Stimulated activated CD4-positive, alpha-beta T cell treated with anti-CD3 and anti-CD28 coated beads, Interleukin-15, amount 100 ng/mL, for 24 hours (primary cell): Measurements from ENCODE around the gene INO80B.
A peak's percentile ranks its signal among the peaks of the same experiment; 100 is the strongest.
"Not testable (repeated sequence)": the region's sequence is repeated elsewhere in the genome, so short reads cannot be mapped to it uniquely, and the experiment has no call there.

Experiments used
- DNase-seq: peaks from one replicate; pipeline ENCODE4 v3.0.0-alpha.2; 2020

Gene INO80B

GRCh38 chr2:74426181-74426758, 28.6 kb upstream of the INO80B start:
- DNase-seq, result no peak

DNA sequence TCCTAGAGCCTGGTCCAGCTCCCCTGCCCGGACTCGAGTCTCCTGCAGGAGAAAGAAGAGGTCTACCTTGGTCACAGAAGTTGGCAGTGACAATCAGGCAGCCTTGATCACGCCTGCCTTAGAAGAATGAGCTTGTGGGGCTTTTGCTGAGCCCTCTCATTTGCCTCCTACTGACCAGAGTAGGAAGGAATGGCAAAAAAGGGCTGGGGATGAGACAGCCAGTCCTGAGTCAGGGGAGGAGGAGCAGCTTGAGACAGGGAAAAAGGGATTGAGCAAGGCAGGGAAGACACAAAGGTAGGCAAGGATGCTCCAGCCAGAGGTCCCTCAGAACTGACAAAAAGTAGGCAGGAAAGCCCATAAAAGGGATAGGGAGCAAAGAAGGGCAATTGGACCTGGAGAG, 27.3 kb upstream of the INO80B start:
- no peak for DNase-seq

GRCh38 chr2:74428675-74429074, 26.2 kb upstream of the INO80B start:
- no peak for DNase-seq

DNA sequence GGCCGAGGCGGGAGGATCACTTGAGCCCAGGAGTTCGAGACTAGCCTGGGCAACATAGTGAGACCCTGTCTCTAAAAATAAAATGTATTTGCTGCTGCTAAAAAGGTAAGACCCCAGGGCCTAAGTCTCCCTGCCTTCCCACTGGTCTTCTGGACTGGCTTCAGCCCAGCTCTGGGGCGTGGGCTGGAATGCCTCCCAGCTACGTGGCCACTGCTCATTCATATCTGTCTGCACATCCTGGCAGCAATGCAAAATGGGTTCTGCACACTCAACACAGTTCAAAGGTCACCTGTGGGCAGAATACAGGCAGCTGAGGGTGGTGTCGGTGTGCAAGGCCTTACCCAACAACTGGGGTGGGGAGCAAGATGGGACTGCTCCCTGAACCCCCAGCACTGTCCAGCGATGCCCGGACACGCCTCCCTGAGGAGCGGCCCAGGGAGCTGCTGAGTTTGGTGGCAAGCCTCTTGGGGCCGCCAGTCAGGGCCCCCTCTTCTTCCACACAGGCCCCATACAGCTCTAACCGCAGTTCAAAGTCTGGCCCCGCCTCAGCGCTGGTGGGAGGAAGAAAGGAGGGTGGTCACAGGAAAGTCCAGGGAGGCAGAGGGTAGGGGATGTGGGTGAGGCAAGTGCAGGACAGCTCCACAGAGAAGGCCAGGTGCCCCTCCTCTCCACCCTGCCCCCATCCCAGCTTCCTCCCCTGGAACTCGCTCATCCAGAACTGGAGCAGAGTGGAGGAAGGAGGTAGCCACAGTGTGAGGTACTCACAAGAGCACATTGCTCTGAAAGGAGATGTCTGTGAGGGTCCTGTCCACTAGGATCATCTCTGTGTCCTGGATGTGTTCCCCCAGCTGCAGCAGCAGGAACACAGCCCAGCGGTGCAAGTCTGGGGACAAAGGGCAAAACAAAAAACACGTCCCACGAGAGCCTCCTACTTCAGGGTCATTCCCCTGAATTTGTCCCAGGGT, 25.1 kb upstream of the INO80B start:
- DNase-seq, result no peak

GRCh38 chr2:74430502-74430901, 24.4 kb upstream of the INO80B start:
- no peak for DNase-seq

GRCh38 chr2:74436111-74436805, 18.6 kb upstream of the INO80B start:
- DNase-seq, result no peak

DNA sequence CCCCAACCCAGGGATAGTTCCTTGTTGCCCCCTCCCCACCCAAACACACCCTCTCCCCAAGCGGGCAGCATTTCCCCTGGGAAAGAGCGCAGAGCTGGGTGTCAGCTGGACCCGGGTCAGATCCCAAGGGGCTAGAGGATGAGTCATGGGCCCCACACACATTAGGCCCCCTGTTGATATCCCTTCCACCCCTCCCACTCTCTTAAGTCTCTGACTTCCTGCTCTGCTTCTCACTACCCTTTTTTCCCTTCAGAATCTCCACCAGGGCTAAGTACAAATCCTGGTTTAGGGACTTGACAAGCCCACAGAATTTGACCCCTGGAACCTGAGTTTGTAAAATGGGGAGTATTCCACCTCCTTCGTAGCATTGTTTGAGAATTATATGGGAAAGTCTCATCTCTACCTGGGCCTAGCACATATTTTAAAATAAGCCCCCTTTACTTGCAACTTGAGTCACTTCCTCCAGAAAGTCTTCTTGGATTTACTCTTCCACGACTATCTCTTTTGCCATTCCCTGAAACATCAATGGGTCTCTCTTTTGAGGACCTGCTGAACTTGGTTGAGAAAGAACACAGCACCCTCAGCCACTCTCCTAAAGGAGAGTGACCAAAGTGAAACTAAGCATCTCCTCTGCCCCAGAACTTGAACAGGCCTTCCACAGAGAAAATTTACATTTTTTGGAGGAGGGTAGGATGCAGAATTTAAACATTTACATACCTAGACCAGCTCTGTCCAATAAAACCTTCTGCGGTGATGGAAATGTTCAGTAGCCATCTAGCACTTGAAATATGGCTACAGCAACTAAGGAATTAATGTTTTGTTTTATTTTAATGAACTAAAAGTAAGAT, 17.8 kb upstream of the INO80B start:
- no peak for DNase-seq

DNA sequence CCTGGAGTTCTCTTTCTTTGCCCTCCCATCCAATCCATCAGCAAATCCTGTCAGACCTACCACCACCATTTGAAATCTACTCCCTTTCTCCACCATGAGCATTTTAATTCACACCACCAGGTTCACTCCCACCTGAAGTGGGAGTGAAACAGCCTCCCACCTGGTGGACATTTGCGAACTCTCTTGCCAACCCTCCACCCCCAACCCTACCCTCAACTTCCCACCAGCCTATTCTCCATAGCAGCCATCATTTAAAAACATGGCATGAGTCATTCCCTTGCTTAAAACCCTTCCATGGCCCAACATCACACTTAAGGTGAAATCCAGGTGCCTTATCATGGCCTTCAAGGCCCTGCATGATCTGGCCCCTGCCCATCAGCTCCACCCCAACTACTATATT, 16.6 kb upstream of the INO80B start:
- DNase-seq, result no peak

- no peak for DNase-seq
These were observed 15.5 kb upstream of the INO80B start for GRCh38 chr2:74439373-74439772.

DNA sequence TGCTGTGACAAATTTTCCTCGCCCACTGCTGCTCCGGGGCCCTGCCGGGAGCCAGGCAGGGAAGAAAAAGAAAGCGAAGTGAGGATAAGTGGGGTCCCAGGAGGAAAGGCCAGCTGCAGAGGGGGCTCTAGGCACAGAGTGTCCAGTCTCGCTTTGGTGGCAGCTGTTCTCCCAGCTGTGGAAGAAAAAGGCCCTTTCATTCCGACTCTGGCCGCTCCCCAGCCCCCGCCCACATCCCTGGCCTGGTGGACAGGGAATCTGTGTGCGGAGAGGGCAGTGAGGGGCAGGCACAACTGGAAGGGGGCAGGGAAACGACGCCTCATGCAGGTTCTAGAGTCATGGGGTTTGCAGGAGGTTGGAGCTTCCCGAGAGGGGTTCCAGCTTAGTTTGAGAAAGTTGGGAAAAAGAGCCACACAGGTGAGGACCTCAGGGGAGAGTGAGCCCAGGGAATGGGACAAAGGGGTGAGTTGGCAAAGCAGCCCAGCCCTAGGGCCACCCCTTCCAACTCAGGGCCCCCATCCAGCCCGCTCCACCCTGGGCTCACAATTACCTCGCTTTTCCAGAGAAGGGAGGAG, 15.0 kb upstream of the INO80B start:
- DNase-seq, result no peak

GRCh38 chr2:74440378-74441169, 14.3 kb upstream of the INO80B start:
- peak; percentile 76 for DNase-seq

GRCh38 chr2:74441170-74441689, 13.7 kb upstream of the INO80B start:
- no peak for DNase-seq

GRCh38 chr2:74441690-74442482, 13.0 kb upstream of the INO80B start, which contains the start of gene RTKN:
Gene RTKN, minus strand, starts transcription at chr2:74441937. Its CDS starts 121 bp downstream, at chr2:74441816.
- DNase-seq, result peak; percentile 51

- not testable (repeated sequence) for DNase-seq
These were observed 12.2 kb upstream of the INO80B start for GRCh38 chr2:74442483-74443297.

- DNase-seq, result no peak
These were observed 10.2 kb upstream of the INO80B start for GRCh38 chr2:74444498-74445318.

- no peak for DNase-seq
These were observed 7.5 kb upstream of the INO80B start for GRCh38 chr2:74447230-74447999.

DNA sequence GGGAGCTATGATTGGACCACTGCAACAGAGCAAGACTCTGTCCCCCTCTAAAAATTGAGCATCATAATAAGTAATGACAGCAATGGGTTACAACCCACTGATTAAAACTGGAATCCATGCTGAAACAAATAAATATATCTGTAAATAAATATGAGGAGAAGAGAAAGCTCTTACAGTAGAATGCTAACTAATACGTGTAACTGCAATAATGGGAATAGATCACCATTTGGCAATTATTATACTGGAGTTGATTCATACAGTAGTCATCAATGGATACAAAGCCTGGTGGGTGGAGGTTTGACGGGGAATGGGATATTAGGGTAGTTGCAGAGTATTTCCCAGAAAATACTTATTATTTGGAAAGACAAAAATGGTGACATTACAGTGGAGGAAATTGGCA, 6.1 kb upstream of the INO80B start:
- no peak for DNase-seq
